Uterus (tissue), 4 donors: ENCODE data around the gene TXK. TPM values are rescaled to one million over a fixed set of nuclear protein-coding genes. Genes with fewer than 3 reads are reported as not detected.

Experiments used
- DNase-seq, 2 donors: peaks; one replicate each; pipeline ENCODE4 v3.0.0-alpha.2; 2019 to 2020
- H3K27ac ChIP-seq, 2 donors: fragments of 200-600 bp; sonication (generic); 1 replicate in 1 of 2; 2 replicates in 1 of 2; pipeline ENCODE4 v1.5.1; 2016 to 2018
- H3K27me3 ChIP-seq, 2 donors: fragments of 200-600 bp; sonication (generic); one replicate each; pipeline ENCODE4 v1.5.1; 2018 to 2019; ENCODE audit warnings: control low read depth in 1 of 2
- H3K36me3 ChIP-seq, 2 donors: fragments of 200-600 bp; sonication (generic); one replicate each; pipeline ENCODE4 v1.5.1; 2019; ENCODE audit warnings: control low read depth in 1 of 2
- H3K4me1 ChIP-seq, 2 donors: fragments of 200-600 bp; sonication (generic); one replicate each; pipeline ENCODE4 v1.5.1; 2018 to 2019; ENCODE audit warnings: control low read depth in 1 of 2
- H3K4me3 ChIP-seq, 2 donors: fragments of 200-600 bp; sonication (generic); 1 replicate in 1 of 2; 2 replicates in 1 of 2; pipeline ENCODE4 v1.5.1; 2018 to 2019; ENCODE audit warnings: mild to moderate bottlenecking in 1 of 2
- H3K9me3 ChIP-seq, 2 donors: fragments of 200-600 bp; sonication (generic); one replicate each; pipeline ENCODE4 v1.5.1; 2019; ENCODE audit warnings: control low read depth in 1 of 2
- CTCF ChIP-seq, 4 experiments: fragments of 200-600 bp in 2 of 4; fragments of 450-650 bp in 2 of 4; sonication (generic) in 2 of 4; IDR thresholded peaks; one replicate each; pipeline ENCODE4 v1.5.1; 2016 to 2019; ENCODE audit warnings: antibody characterized with exemption in 4 of 4, mild to moderate bottlenecking in 2 of 4, moderate library complexity in 1 of 4
- POLR2A ChIP-seq, 2 donors: fragments of 450-650 bp; IDR thresholded peaks; one replicate each; pipeline ENCODE4 v1.6.1; 2016; ENCODE audit warnings: antibody characterized with exemption in 2 of 2, mild to moderate bottlenecking in 1 of 2, moderate library complexity in 1 of 2
- intact Hi-C: fragments of 100-400 bp; cut with DNase I; formaldehyde crosslinking; loops from one replicate; pipeline ENCODE4 v1.15.1; 2023; ENCODE audit warnings: low total_unique reads
- total RNA-seq, 4 donors: library from RNA; depleted of rRNA in 3 of 4; stranded (reverse); fragments of >200 nt in 3 of 4; gene quantifications; one replicate each; pipeline versions ENCODE4 v1.1.0 to v1.2.4, GENCODE V29; 2014 to 2023
- donor health status: DM: yes; HTN: yes; CAD: no.

Gene TXK
- total RNA-seq, 4 donors from 2014 or later: 1.3 to 6.4 (median 3.1) TPM; not detected in 1

DNA sequence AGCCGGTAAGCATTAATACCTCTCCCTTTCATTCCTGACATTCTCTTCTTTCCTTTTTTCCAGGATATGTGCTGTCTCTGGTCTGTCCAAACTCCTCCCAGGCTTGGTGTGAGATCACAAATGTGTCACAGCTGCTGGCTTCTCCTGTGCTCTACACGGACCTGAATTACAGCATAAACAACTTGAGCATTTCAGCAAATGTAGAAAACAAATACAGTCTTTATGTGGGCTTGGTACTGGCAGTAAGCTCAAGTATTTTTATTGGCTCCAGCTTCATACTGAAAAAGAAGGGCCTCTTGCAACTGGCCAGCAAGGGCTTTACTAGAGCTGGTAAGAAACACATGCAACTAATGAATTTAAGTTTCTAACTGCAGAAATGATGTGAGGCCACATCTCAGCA, 109.0 kb downstream of the TXK start:
- intact Hi-C loops: no loop called here
- DNase-seq: no peak
- H3K27me3 ChIP-seq: no peaks in the 10 kb centered on the region
- no peaks in the 10 kb centered on the region for H3K4me1 ChIP-seq
- no peak for TF ChIP-seq CTCF (IDR thresholded peaks at IDR 0.05)
- no peak for TF ChIP-seq POLR2A (IDR thresholded peaks at IDR 0.05)
- no peaks in the 10 kb centered on the region for H3K36me3 ChIP-seq
- H3K27ac ChIP-seq: no peak overlapping the region
- no peaks in the 10 kb centered on the region for H3K9me3 ChIP-seq
- no peak overlapping the region for H3K4me3 ChIP-seq

- H3K27ac ChIP-seq: no peak overlapping the region
Observed at GRCh38 chr4:48024522-48024921, 109.5 kb downstream of the TXK start.

GRCh38 chr4:48022192-48022799, 111.8 kb downstream of the TXK start:
- intact Hi-C loops: no loop called here
- no peak overlapping the region for H3K27ac ChIP-seq
- no peaks in the 10 kb centered on the region for H3K27me3 ChIP-seq
- H3K36me3 ChIP-seq: no peaks in the 10 kb centered on the region
- H3K9me3 ChIP-seq: no peaks in the 10 kb centered on the region
- peaks cover 0 to under 1% of the 10 kb centered on the region in 2 donors for H3K4me1 ChIP-seq
- no peak for DNase-seq
- H3K4me3 ChIP-seq: no peak overlapping the region
- no peak for TF ChIP-seq CTCF (IDR thresholded peaks at IDR 0.05)
- TF ChIP-seq POLR2A (IDR thresholded peaks at IDR 0.05): no peak

More at GRCh38 chr4:48024522-48024921, 109.5 kb downstream of the TXK start:
- H3K4me3 ChIP-seq: no peak overlapping the region
- intact Hi-C loops: no loop called here
- no peaks in the 10 kb centered on the region for H3K4me1 ChIP-seq
- DNase-seq: no peak
- no peaks in the 10 kb centered on the region for H3K9me3 ChIP-seq
- no peaks in the 10 kb centered on the region for H3K27me3 ChIP-seq
- no peaks in the 10 kb centered on the region for H3K36me3 ChIP-seq
- TF ChIP-seq POLR2A (IDR thresholded peaks at IDR 0.05): no peak
- no peak for TF ChIP-seq CTCF (IDR thresholded peaks at IDR 0.05)

- intact Hi-C loops: no loop called here
- Histone ChIP-seq H3K27me3 (no peaks in the 10 kb centered on the region), H3K4me3 (no peak overlapping the region), H3K36me3 (no peaks in the 10 kb centered on the region), H3K9me3 (no peaks in the 10 kb centered on the region), H3K27ac (no peak overlapping the region), H3K4me1 (peaks cover 0 to 3% of the 10 kb centered on the region in 2 donors)
- no peak for TF ChIP-seq CTCF (IDR thresholded peaks at IDR 0.05)
- TF ChIP-seq POLR2A (IDR thresholded peaks at IDR 0.05): no peak
- no peak for DNase-seq
Observed at GRCh38 chr4:48021100-48021499, 113.0 kb downstream of the TXK start.

DNA sequence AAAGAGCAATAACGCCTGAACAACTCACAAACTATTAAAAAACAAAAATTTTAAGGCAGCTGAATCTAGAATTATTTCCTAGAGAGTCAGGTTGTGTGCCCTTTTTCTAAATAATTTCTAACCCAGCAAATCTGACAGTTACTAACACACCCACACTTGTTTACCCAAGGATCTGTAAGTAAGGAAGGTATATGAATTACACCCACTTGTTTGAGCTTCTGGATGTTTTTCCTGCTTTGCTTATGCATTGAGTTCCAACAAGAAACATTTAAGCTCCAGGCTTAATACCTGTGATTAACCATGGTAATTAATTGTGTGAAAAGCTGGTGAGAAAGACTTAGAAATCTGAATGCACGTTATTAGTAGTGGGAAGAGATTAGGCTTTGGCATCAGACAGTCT, 115.9 kb downstream of the TXK start:
- Histone ChIP-seq H3K27me3 (no peaks in the 10 kb centered on the region), H3K36me3 (no peaks in the 10 kb centered on the region), H3K4me3 (no peak overlapping the region), H3K4me1 (peaks cover 0 to 3% of the 10 kb centered on the region in 2 donors), H3K9me3 (no peaks in the 10 kb centered on the region), H3K27ac (no peak overlapping the region)
- TF ChIP-seq CTCF (IDR thresholded peaks at IDR 0.05) (no peak), POLR2A (IDR thresholded peaks at IDR 0.05) (no peak)
- intact Hi-C loops: no loop called here
- DNase-seq: no peak
